Measurements from ENCODE around the gene DTL.

DNA sequence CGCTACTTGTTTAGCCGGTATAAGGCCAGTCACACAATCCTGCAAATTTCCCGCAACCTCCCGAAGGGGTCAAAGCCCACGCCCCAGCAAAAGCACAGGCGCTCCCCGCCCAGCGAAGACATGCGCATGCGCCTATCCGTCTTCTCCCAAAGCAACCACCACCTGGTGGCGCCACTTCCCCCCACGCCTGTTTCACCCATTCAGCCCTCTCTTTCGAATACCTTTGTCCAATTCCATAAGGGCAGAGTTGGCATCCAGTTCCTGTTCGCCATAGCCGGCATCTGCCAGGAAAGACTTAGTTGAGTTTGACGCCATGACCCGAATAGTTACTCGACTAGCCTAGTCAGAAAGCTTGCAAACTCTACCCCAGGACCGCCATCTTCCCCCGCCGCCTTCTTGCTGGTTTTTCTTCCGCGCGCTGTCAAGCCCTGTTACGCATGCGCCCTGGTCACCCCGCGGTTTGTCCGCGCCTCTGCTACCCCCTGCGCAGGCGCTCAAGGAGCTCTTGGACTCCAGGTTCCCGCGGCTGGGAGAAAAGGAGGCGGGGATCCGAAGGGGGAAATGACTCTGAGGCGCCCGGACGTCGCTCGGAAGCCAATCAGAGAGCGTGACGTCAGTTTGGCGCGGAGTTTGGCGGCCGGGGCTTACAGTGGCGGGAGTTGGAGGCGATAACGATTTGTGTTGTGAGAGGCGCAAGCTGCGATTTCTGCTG, at the start of gene DTL, which contains the start of gene INTS7:
- TF ChIP-seq, protein P1, sequence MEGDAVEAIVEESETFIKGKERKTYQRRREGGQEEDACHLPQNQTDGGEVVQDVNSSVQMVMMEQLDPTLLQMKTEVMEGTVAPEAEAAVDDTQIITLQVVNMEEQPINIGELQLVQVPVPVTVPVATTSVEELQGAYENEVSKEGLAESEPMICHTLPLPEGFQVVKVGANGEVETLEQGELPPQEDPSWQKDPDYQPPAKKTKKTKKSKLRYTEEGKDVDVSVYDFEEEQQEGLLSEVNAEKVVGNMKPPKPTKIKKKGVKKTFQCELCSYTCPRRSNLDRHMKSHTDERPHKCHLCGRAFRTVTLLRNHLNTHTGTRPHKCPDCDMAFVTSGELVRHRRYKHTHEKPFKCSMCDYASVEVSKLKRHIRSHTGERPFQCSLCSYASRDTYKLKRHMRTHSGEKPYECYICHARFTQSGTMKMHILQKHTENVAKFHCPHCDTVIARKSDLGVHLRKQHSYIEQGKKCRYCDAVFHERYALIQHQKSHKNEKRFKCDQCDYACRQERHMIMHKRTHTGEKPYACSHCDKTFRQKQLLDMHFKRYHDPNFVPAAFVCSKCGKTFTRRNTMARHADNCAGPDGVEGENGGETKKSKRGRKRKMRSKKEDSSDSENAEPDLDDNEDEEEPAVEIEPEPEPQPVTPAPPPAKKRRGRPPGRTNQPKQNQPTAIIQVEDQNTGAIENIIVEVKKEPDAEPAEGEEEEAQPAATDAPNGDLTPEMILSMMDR (IDR thresholded peaks at IDR 0.05), result peak; percentile 87 to 99 (median 94)
- peak in 1 of 2 donors; percentile 48 for TF ChIP-seq POLR2A (IDR thresholded peaks at IDR 0.05)

Measured in heart left ventricle (tissue), 13 donors.